Calu3 (cell line): ENCODE measurements around the gene SLC25A48. TPM values are rescaled to one million over a fixed set of nuclear protein-coding genes. Genes with fewer than 3 reads are reported as not detected.

Experiments
- BruUV-seq: library from RNA; stranded (reverse); fragments of 400-500 nt; replicated peaks from 2 replicates; lab custom pipeline; 2021; lab: Mats Ljungman, UMichigan
- CTCF ChIA-PET: fragments of 300-600 bp; sonication (Branson Sonifier 250); formaldehyde crosslinking; loops from one replicate; lab custom pipeline; 2022; ENCODE audit warnings: antibody characterized with exemption; lab: Charles Lee
- DNase-seq: peaks from one replicate; pipeline ENCODE4 v3.0.0; 2022
- H3K27ac Mint-ChIP-seq: one replicate; pipeline ENCODE4 v1.8.0; 2022; ENCODE audit warnings: mixed read lengths; ENCODE audit not compliant: unreplicated experiment
- H3K27me3 Mint-ChIP-seq: one replicate; pipeline ENCODE4 v1.8.0; 2022; ENCODE audit warnings: mixed read lengths; ENCODE audit not compliant: unreplicated experiment
- H3K36me3 Mint-ChIP-seq: one replicate; pipeline ENCODE4 v1.8.0; 2022; ENCODE audit warnings: mild to moderate bottlenecking, moderate library complexity, mixed read lengths; ENCODE audit not compliant: insufficient read depth, unreplicated experiment
- H3K4me1 Mint-ChIP-seq: one replicate; pipeline ENCODE4 v1.8.0; 2022; ENCODE audit warnings: mild to moderate bottlenecking, low read depth, mixed read lengths; ENCODE audit not compliant: unreplicated experiment
- H3K4me3 Mint-ChIP-seq: one replicate; pipeline ENCODE4 v1.8.0; 2022; ENCODE audit warnings: mild to moderate bottlenecking, low read depth, moderate library complexity, mixed read lengths; ENCODE audit not compliant: unreplicated experiment
- H3K9me3 Mint-ChIP-seq: one replicate; pipeline ENCODE4 v1.8.0; 2022; ENCODE audit warnings: low read depth, mixed read lengths; ENCODE audit not compliant: unreplicated experiment
- CTCF ChIP-seq: fragments of 200-600 bp; IDR thresholded peaks from one replicate; pipeline ENCODE4 v1.8.0; 2022; ENCODE audit warnings: antibody characterized with exemption; ENCODE audit not compliant: unreplicated experiment
- intact Hi-C: fragments of 100-400 bp; cut with micrococcal nuclease; formaldehyde crosslinking; loops from one replicate; pipeline ENCODE4 v1.10.0; 2022; ENCODE audit not compliant: unreplicated experiment
- total RNA-seq: library from RNA; stranded (reverse); gene quantifications from 2 replicates; pipeline ENCODE4 v1.2.3, GENCODE V29; 2022

SLC25A48 gene
- total RNA-seq, 1 experiment from 2014 or later = not detected

DNA sequence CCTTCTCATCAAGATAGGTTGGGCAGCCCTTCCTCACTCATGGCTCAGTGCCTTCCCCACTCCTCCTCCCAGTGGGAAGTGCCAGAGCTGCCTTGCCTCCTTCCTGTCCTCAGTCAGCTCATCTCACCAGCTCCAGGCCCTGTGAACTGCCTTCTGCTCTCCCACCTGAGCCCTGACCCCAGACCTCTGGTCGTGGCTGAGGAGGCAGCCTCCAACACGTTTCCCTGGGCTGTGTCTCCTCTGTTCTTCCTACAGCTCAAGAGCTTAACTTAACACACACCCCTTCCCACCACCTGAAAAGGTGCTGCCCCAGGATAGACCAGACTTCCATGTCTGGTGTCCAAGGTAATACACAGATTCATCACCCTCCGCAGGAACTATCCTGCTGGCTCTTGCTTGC lies 40.0 kb downstream of the SLC25A48 start:
- H3K36me3 Mint-ChIP-seq = no peaks in the 10 kb centered on the region
- DNase-seq = no peak
- no peak for TF ChIP-seq CTCF
- H3K9me3 Mint-ChIP-seq = no peaks in the 10 kb centered on the region
- intact Hi-C loops = no loop called here
- no peak overlapping the region for H3K4me3 Mint-ChIP-seq
- no peak overlapping the region for H3K27ac Mint-ChIP-seq
- no TSS peak for BruUV-seq
- H3K4me1 Mint-ChIP-seq = no peaks in the 10 kb centered on the region
- CTCF ChIA-PET = interaction anchor here (0.6 to 1.1 kb wide), 2 partner anchors 14 to 408 kb away, joined by 3 read pairs; no protein-coding TSS in a partner anchor
- H3K27me3 Mint-ChIP-seq = peaks cover 90% of the 10 kb centered on the region

DNA sequence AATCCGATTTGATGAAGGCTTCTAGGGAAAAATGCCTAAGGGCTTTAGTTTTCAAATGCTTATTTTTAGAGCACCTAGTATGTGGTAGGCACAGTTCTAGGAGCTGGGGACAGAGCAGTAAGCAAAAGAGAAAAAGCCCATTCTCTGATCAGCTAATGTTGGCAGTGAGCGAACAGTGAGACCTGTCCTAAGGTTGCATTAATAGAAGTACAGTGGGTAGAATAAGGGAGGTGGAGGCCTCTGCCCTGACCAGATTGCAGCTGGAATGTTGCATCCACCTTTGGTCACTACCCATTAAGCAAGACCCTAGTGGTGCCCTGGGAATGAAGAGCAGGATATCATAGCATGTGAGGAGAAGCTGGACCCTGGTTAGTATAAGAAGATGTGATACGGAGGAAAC lies 41.1 kb downstream of the SLC25A48 start:
- intact Hi-C loops = no loop called here
- H3K9me3 Mint-ChIP-seq = no peaks in the 10 kb centered on the region
- no TSS peak for BruUV-seq
- CTCF ChIA-PET = interaction anchor here (0.6 to 0.7 kb wide), 2 partner anchors 315 to 1761 kb away, joined by 4 to 5 read pairs; partner anchors contain the start of gene TCF7
- no peak for DNase-seq
- H3K4me1 Mint-ChIP-seq = peaks cover 4% of the 10 kb centered on the region
- peaks cover 90% of the 10 kb centered on the region for H3K27me3 Mint-ChIP-seq
- no peaks in the 10 kb centered on the region for H3K36me3 Mint-ChIP-seq
- TF ChIP-seq CTCF = no peak
- no peak overlapping the region for H3K27ac Mint-ChIP-seq
- no peak overlapping the region for H3K4me3 Mint-ChIP-seq

DNA sequence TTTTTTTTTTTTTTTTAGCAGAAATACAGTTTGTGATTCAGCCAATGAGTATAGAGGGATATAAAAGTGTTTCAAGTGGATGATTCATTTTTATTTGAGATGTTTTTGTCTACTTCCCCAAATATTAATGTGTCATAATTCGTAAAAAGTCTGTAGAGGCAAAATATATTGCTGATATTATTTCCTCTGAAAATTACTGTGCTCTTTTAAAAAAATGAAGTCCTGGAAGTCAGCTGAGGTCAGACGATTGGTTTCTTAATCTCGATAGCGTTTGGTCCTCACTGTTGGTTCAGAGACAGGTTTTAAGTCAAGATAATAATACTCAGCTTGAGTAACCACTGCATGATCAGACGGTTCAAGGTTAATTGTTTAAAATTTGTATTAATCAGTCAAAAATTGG lies 41.7 kb downstream of the SLC25A48 start:
- Mint-ChIP-seq H3K27ac (no peak overlapping the region), H3K9me3 (no peaks in the 10 kb centered on the region), H3K36me3 (no peaks in the 10 kb centered on the region), H3K4me1 (peaks cover 10% of the 10 kb centered on the region), H3K4me3 (no peak overlapping the region), H3K27me3 (peaks cover 93% of the 10 kb centered on the region)
- CTCF ChIA-PET = interaction anchor here (0.7 kb wide), 1 partner anchor 316 kb away, joined by 5 read pairs; no protein-coding TSS in a partner anchor
- intact Hi-C loops = no loop called here
- no peak for DNase-seq
- TF ChIP-seq CTCF = no peak
- BruUV-seq = no TSS peak

GRCh38 chr5:135877570-135878155 lies 43.2 kb downstream of the SLC25A48 start:
- Mint-ChIP-seq H3K27ac (no peak overlapping the region), H3K9me3 (no peaks in the 10 kb centered on the region), H3K4me1 (peaks cover 10% of the 10 kb centered on the region), H3K27me3 (peaks cover 99% of the 10 kb centered on the region), H3K4me3 (no peak overlapping the region), H3K36me3 (no peaks in the 10 kb centered on the region)
- DNase-seq = no peak
- no TSS peak for BruUV-seq
- intact Hi-C loops = no loop called here
- TF ChIP-seq CTCF = no peak
- CTCF ChIA-PET = no interaction called here
